ENCODE data around the gene TCHP. TPM values are rescaled to one million over a fixed set of nuclear protein-coding genes. Genes with fewer than 3 reads are reported as not detected.
A peak's percentile ranks its signal among the peaks of the same experiment; 100 is the strongest.

The TCHP gene
- total RNA-seq, 1 donor from 2014 or later: 20.8 TPM

DNA sequence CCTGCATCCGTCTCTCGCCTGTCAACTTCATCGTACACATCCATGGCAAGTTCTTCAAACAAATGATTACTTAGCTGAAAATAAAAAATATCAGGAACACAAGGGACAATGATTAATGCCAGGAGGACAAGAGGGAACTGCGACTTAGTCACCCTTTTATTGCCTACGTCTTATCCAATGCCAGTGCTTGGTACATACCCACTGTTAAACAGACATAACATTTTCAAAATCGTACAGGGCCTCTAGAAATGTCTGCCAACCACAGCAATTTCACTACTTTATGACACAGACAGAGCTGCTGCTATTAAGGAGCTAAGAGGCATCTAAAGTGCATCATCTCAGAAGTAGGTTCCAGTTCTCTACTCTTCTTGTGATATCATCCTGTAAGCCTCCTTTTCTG, 61.5 kb downstream of the TCHP start:
- no peak for DNase-seq (ENCODE audit: low spot score)

DNA sequence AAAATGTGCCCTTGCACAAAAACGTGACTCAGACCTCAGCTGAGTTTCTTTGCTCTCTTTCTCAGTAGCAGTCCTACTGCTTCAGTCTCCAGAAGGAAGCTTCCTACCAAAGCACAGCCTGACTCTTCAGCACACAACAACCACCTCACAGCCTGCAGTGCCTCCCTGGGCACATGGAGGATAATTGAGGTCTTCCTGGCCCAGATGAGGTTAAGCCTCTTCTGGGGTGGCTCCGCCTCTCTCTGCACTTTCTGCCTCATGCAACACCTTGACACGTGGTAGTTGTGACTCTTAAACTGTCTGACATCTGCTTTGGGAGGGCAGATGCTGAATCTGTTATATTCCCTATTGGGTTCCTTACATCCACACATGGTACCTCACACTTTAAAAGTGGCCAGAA, 62.3 kb downstream of the TCHP start:
- DNase-seq (ENCODE audit: low spot score): no peak

DNA sequence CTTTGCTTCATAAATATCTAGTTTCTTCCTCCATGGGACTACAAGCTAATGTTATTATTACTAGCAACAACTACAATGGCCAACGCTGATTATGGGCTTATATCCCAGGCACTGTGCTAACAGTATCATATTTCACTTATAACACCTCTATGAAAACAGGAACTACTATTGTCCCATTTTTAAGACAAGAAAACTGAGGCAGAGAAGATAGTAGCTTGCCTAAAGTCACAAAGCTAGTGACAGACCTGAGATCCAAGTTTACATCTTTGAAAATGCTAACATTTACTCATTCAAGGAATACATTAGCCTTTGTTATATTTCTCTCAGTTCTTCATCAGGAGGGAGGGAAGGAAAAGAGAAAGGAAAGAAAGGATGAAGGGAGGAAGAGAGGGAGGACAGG, 63.3 kb downstream of the TCHP start:
- DNase-seq (ENCODE audit: low spot score): no peak

DNA sequence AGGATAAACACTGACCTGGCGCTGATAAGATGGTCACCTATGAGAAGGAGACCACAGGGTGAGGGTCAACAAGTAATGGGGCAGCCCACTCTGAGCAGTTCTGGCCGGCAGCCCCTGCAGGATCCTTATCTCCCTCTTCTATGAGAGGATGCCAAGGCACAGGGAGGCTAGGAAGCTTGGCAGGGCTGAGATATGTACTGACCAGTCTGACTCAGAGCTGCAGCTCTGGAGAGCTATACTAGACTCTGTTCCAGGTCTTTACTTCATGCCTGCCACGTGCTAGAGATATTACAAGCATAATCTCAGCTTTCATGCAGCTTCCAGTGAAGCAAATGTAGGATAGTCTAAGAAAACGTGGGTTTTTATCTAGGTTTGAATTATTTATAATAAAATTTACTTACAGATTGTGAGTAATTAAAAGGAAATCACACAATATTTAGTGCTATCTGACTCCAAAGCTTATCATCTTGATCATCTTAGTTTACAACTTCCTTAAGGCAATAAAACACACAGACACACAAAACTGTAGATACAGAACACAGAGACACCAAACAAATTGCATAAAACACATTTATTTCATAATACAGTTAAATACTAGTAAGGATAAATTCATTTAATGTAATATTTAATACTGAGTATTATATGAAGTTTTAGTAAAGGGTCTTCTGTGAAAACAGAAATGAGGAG, 63.8 kb downstream of the TCHP start:
- DNase-seq (ENCODE audit: low spot score): peak; percentile 59

DNA sequence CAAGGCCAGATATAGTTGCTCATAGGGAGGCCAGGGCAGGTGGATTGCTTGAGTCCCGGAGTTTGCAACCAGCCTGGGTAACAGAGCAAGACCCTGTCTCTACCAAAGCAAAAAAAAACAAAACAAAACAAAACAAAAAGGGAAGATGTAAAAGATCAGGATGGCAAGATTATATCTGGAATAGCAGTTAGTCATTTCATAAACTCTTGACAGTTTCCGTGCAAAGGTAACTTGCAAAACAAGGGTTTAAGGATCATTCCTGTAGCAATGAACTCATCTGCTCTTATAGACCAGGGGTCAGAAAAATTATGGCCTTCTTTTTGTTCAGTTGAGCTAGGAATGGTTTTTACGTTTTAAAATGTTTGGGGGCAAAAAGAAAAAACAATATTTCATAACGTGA, 66.5 kb downstream of the TCHP start:
- no peak for DNase-seq (ENCODE audit: low spot score)

DNA sequence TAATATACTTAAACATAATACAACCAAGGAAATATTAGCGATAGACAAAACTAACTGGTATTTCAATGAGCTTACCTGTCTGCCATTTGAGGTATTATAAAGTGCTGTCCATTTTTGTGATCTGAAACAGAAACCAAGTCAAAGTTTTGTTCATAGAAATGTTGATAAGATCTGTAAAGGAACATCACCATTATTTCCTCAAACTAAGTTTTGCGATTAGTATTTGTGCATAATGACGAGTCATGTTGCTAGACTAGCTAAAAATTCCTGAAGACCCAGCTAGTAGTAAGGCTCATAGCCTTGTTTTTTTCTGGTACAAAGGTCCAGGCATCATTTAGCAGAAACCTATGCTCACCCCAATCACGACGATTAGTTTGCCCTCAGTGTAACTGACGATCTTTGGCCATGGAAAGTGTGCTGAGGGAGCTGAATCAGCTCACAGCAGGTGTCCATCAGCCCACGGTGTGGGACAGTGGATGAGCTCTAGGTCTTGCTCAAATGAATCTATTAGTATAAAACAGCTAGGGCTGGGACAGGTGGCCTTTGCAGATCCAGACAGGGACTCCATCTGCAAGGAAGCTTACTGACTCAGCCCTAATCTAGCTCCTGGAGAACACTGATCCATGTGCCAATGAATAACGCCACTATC, 67.4 kb downstream of the TCHP start:
- no peak for DNase-seq (ENCODE audit: low spot score)

Other genes starting within 250 kb of the TCHP start
- 0.73 TPM for gene FAM222A, start 186.4 kb upstream of the TCHP start, total RNA-seq
- gene TRPV4, start 66.9 kb upstream of the TCHP start, total RNA-seq: 3.6 TPM
- gene GLTP, start 19.7 kb upstream of the TCHP start, total RNA-seq: 106 TPM
- gene GIT2, start 96.1 kb downstream of the TCHP start, total RNA-seq: 55.5 TPM
- 50.9 TPM for gene ANKRD13A, start 99.2 kb downstream of the TCHP start, total RNA-seq
- gene C12orf76, start 148.2 kb downstream of the TCHP start, total RNA-seq: 14.1 TPM
- gene IFT81, start 224.1 kb downstream of the TCHP start, total RNA-seq: 21.9 TPM

Data from ureter (tissue), 1 donor.